Activated naive CD4-positive, alpha-beta T cell treated with Interleukin-2 at 50 U/mL for 16 hours (primary cell): ENCODE measurements around the gene ZFP36L1.
A peak's percentile ranks its signal among the peaks of the same experiment; 100 is the strongest.

Source experiments
- DNase-seq: peaks from one replicate; pipeline ENCODE4 v3.0.0-alpha.2; 2020

ZFP36L1 gene

GRCh38 chr14:68794851-68795596 lies 2.2 kb upstream of the ZFP36L1 start:
- peak; percentile 72 for DNase-seq

- DNase-seq: peak; percentile 90
These were observed 1.4 kb upstream of the ZFP36L1 start for GRCh38 chr14:68794130-68794850.

GRCh38 chr14:68793734-68794129 lies 865 bp upstream of the ZFP36L1 start:
- peak; percentile 66 for DNase-seq

- DNase-seq: no peak
These were observed 239 bp downstream of the ZFP36L1 start for GRCh38 chr14:68792678-68792978.

GRCh38 chr14:68791902-68792677 lies 777 bp downstream of the ZFP36L1 start:
- no peak for DNase-seq

GRCh38 chr14:68791078-68791901 lies 1.6 kb downstream of the ZFP36L1 start:
- DNase-seq: no peak

GRCh38 chr14:68790644-68791077 lies 2.2 kb downstream of the ZFP36L1 start:
- DNase-seq: peak; percentile 81

- peak; percentile 21 for DNase-seq
These were observed 2.8 kb downstream of the ZFP36L1 start for GRCh38 chr14:68789821-68790643.

- peak; percentile 87 for DNase-seq
These were observed 3.7 kb downstream of the ZFP36L1 start for GRCh38 chr14:68788996-68789820.

GRCh38 chr14:68788275-68788995 lies 4.4 kb downstream of the ZFP36L1 start:
- no peak for DNase-seq

- peak; percentile 28 for DNase-seq
These were observed 5.5 kb downstream of the ZFP36L1 start for GRCh38 chr14:68787092-68787992.

GRCh38 chr14:68786491-68787091 lies 6.3 kb downstream of the ZFP36L1 start:
- DNase-seq: no peak

- peak; percentile 46 for DNase-seq
These were observed 7.1 kb downstream of the ZFP36L1 start for GRCh38 chr14:68785534-68786490.

- no peak for DNase-seq
These were observed 7.8 kb downstream of the ZFP36L1 start for GRCh38 chr14:68784978-68785533.

GRCh38 chr14:68784226-68784910 lies 8.5 kb downstream of the ZFP36L1 start:
- DNase-seq: no peak

GRCh38 chr14:68783408-68784225 lies 9.2 kb downstream of the ZFP36L1 start:
- DNase-seq: no peak
